Measurements from ENCODE around the gene CLDN14. TPM values are rescaled to one million over a fixed set of nuclear protein-coding genes. Genes with fewer than 3 reads are reported as not detected.

Gene CLDN14
- polyA plus RNA-seq, 3 donors = not detected

GRCh38 chr21:36446301-36446700, 33.6 kb downstream of the CLDN14 start:
- Mint-ChIP-seq H3K4me3 (no peak overlapping the region), H3K4me1 (peaks cover 4% of the 10 kb centered on the region), H3K27ac (no peak overlapping the region), H3K27me3 (ENCODE audit: low read depth in 3 of 3) (peaks cover 6 to 12% (median 7%) of the 10 kb centered on the region in 3 donors), H3K36me3 (no peaks in the 10 kb centered on the region), H3K9me3 (peaks cover 0 to 2% (median 0%) of the 10 kb centered on the region in 7 donors)
- WGBS (ENCODE audit: insufficient coverage) = 97% methylated on average over 7 of the region's 10 CpGs
- TF ChIP-seq, protein P1, sequence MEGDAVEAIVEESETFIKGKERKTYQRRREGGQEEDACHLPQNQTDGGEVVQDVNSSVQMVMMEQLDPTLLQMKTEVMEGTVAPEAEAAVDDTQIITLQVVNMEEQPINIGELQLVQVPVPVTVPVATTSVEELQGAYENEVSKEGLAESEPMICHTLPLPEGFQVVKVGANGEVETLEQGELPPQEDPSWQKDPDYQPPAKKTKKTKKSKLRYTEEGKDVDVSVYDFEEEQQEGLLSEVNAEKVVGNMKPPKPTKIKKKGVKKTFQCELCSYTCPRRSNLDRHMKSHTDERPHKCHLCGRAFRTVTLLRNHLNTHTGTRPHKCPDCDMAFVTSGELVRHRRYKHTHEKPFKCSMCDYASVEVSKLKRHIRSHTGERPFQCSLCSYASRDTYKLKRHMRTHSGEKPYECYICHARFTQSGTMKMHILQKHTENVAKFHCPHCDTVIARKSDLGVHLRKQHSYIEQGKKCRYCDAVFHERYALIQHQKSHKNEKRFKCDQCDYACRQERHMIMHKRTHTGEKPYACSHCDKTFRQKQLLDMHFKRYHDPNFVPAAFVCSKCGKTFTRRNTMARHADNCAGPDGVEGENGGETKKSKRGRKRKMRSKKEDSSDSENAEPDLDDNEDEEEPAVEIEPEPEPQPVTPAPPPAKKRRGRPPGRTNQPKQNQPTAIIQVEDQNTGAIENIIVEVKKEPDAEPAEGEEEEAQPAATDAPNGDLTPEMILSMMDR (IDR thresholded peaks at IDR 0.05) = no peak
- DNase-seq = no peak
- no peaks in the 10 kb centered on the region for H3K4me1 ChIP-seq (ENCODE audit: control insufficient read depth in 1 of 2, insufficient read depth in 2 of 2, low read length in 2 of 2)
- no peaks in the 10 kb centered on the region for H3K36me3 ChIP-seq (replicated peaks in 1 of 2; ENCODE audit: control insufficient read depth in 1 of 2, insufficient read depth in 2 of 2, low read length in 2 of 2)
- H3K9me3 ChIP-seq (replicated peaks in 1 of 2; ENCODE audit: control insufficient read depth in 1 of 2, insufficient read depth in 1 of 2, low read length in 2 of 2) = no peaks in the 10 kb centered on the region
- intact Hi-C loops (cut with micrococcal nuclease) = no loop called here
- no peaks in the 10 kb centered on the region for H4K20me1 ChIP-seq (ENCODE audit: insufficient read depth, low read length)
- no peak overlapping the region for H3K4me2 ChIP-seq (replicated peaks; ENCODE audit: extremely low read depth, low read length, poor library complexity, severe bottlenecking)
- no peak overlapping the region for H3K27ac ChIP-seq (ENCODE audit: low read depth in 1 of 2, low read length in 2 of 2)
- no peak overlapping the region for H2AFZ ChIP-seq (ENCODE audit: insufficient read depth, low read depth, low read length, poor library complexity, severe bottlenecking)
- H3K4me3 ChIP-seq (replicated peaks in 1 of 3; ENCODE audit: low read depth in 2 of 3, low read length in 3 of 3) = no peak overlapping the region
- no peak overlapping the region for H3K9ac ChIP-seq (ENCODE audit: insufficient read depth, low read length, poor library complexity, severe bottlenecking)
- H3K27me3 ChIP-seq (ENCODE audit: control insufficient read depth in 2 of 2, insufficient read depth in 2 of 2, low read length in 2 of 2) = no peaks in the 10 kb centered on the region
- H3K79me2 ChIP-seq (ENCODE audit: insufficient read depth, low read length) = no peaks in the 10 kb centered on the region

DNA sequence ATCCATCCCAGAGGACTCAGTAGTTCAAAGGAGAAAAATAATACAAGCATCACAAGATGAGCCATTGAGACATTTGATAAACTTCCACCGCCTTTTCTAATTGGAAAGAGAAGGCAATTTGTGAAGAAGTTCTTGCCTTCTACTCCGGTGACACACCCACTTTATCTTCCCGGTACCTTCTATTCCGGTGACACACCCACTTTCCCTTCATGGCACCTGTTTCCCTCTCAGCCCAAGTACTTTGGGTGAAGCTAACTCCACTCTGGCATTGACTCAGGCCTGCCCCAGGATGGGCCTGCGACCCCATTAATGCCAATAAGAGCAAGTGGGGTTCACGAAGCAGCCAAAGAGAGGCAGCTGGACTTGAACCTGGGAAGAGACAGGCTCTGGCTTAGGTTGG, 38.2 kb downstream of the CLDN14 start:
- H3K27me3 Mint-ChIP-seq (ENCODE audit: low read depth in 3 of 3) = peaks cover 4 to 5% (median 4%) of the 10 kb centered on the region in 3 donors
- no peak overlapping the region for H3K27ac Mint-ChIP-seq
- H3K36me3 Mint-ChIP-seq = no peaks in the 10 kb centered on the region
- peak overlapping the region in 1 of 2 donors; percentile 31 for H3K4me3 Mint-ChIP-seq
- Histone ChIP-seq H3K9me3 (replicated peaks in 1 of 2; ENCODE audit: control insufficient read depth in 1 of 2, insufficient read depth in 1 of 2, low read length in 2 of 2) (no peaks in the 10 kb centered on the region), H3K27me3 (ENCODE audit: control insufficient read depth in 2 of 2, insufficient read depth in 2 of 2, low read length in 2 of 2) (no peaks in the 10 kb centered on the region), H3K79me2 (ENCODE audit: insufficient read depth, low read length) (no peaks in the 10 kb centered on the region), H3K9ac (ENCODE audit: insufficient read depth, low read length, poor library complexity, severe bottlenecking) (no peak overlapping the region), H3K4me2 (replicated peaks; ENCODE audit: extremely low read depth, low read length, poor library complexity, severe bottlenecking) (no peak overlapping the region), H3K4me3 (replicated peaks in 1 of 3; ENCODE audit: low read depth in 2 of 3, low read length in 3 of 3) (no peak overlapping the region), H2AFZ (ENCODE audit: insufficient read depth, low read depth, low read length, poor library complexity, severe bottlenecking) (no peak overlapping the region), H3K4me1 (ENCODE audit: control insufficient read depth in 1 of 2, insufficient read depth in 2 of 2, low read length in 2 of 2) (peaks cover 0 to 12% of the 10 kb centered on the region in 2 donors), H3K27ac (ENCODE audit: low read depth in 1 of 2, low read length in 2 of 2) (no peak overlapping the region), H3K36me3 (replicated peaks in 1 of 2; ENCODE audit: control insufficient read depth in 1 of 2, insufficient read depth in 2 of 2, low read length in 2 of 2) (no peaks in the 10 kb centered on the region), H4K20me1 (ENCODE audit: insufficient read depth, low read length) (no peaks in the 10 kb centered on the region)
- no peaks in the 10 kb centered on the region for H3K9me3 Mint-ChIP-seq
- intact Hi-C loops (cut with micrococcal nuclease) = no loop called here
- WGBS (ENCODE audit: insufficient coverage) = 100% methylated on average over 3 of the region's 6 CpGs
- TF ChIP-seq, protein P1 (IDR thresholded peaks at IDR 0.05) = no peak
- peaks cover 18% of the 10 kb centered on the region for H3K4me1 Mint-ChIP-seq
- no peak for DNase-seq
